H9 (cell line): ENCODE data around the gene DYRK4. TPM values are rescaled to one million over a fixed set of nuclear protein-coding genes. Genes with fewer than 3 reads are reported as not detected.

Experiments used
- DNase-seq: peaks from one replicate; pipeline ENCODE4 v3.0.0-alpha.2; 2017
- H2AFZ ChIP-seq: one replicate; pipeline ENCODE4 v1.6.1; 2013; ENCODE audit warnings: mild to moderate bottlenecking, low read length, control low read depth, moderate library complexity
- H2AK5ac ChIP-seq: 2 replicates; pipeline ENCODE4 v1.6.1; 2013; ENCODE audit warnings: low read length, control low read depth, mixed read lengths; ENCODE audit not compliant: insufficient read length
- H2BK120ac ChIP-seq: one replicate; pipeline ENCODE4 v1.6.1; 2013; ENCODE audit warnings: low read depth, mild to moderate bottlenecking, low read length, control low read depth, inconsistent platforms; ENCODE audit not compliant: poor library complexity, severe bottlenecking
- H2BK12ac ChIP-seq: 2 replicates; pipeline ENCODE4 v1.6.1; 2013; ENCODE audit warnings: low read length, control low read depth, mixed read lengths, low read depth; ENCODE audit not compliant: insufficient read length
- H2BK15ac ChIP-seq: 2 replicates; pipeline ENCODE4 v1.6.1; 2013; ENCODE audit warnings: low read depth, low read length, control low read depth
- H2BK20ac ChIP-seq: one replicate; pipeline ENCODE4 v1.6.1; 2013; ENCODE audit warnings: low read depth, mild to moderate bottlenecking, low read length, control low read depth, inconsistent platforms; ENCODE audit not compliant: poor library complexity, severe bottlenecking
- H2BK5ac ChIP-seq: 2 replicates; pipeline ENCODE4 v1.6.1; 2013; ENCODE audit warnings: low read length, control low read depth, mixed read lengths; ENCODE audit not compliant: insufficient read length
- H3K14ac ChIP-seq: 2 replicates; pipeline ENCODE4 v1.6.1; 2013; ENCODE audit warnings: low read length, control low read depth; ENCODE audit not compliant: insufficient read depth
- H3K18ac ChIP-seq: 2 replicates; pipeline ENCODE4 v1.6.1; 2013; ENCODE audit warnings: low read depth, mild to moderate bottlenecking, mixed read lengths, low read length, control low read depth; ENCODE audit not compliant: insufficient read length
- H3K23ac ChIP-seq: 2 replicates; pipeline ENCODE4 v1.6.1; 2013; ENCODE audit warnings: low read length, control low read depth, mixed read lengths, low read depth; ENCODE audit not compliant: insufficient read length
- H3K23me2 ChIP-seq: 2 replicates; pipeline ENCODE4 v1.6.1; 2013; ENCODE audit warnings: low read depth, mild to moderate bottlenecking, mixed read lengths, low read length, control low read depth; ENCODE audit not compliant: insufficient read length, poor library complexity, severe bottlenecking
- H3K27ac ChIP-seq: 2 replicates; pipeline ENCODE4 v1.5.1; 2013; ENCODE audit warnings: low read length, control low read depth, mixed read lengths, low read depth; ENCODE audit not compliant: insufficient read length
- H3K27me3 ChIP-seq: 2 replicates; pipeline ENCODE4 v1.6.1; 2013; ENCODE audit warnings: low read length, control low read depth, inconsistent platforms; ENCODE audit not compliant: insufficient read depth
- H3K4ac ChIP-seq: 2 replicates; pipeline ENCODE4 v1.6.1; 2013; ENCODE audit warnings: low read depth, mild to moderate bottlenecking, control low read depth, inconsistent platforms, low read length, moderate library complexity
- H3K4me1 ChIP-seq: 2 replicates; pipeline ENCODE4 v1.6.1; 2013; ENCODE audit warnings: low read length, control low read depth, inconsistent platforms; ENCODE audit not compliant: insufficient read depth
- H3K4me2 ChIP-seq: 2 replicates; pipeline ENCODE4 v1.6.1; 2013; ENCODE audit warnings: low read length, control low read depth, mixed read lengths; ENCODE audit not compliant: insufficient read length, insufficient read depth
- H3K56ac ChIP-seq: 2 replicates; pipeline ENCODE4 v1.6.1; 2013; ENCODE audit warnings: low read depth, mild to moderate bottlenecking, mixed read lengths, low read length, control low read depth; ENCODE audit not compliant: insufficient read length
- H3K79me1 ChIP-seq: 2 replicates; pipeline ENCODE4 v1.6.1; 2013; ENCODE audit warnings: low read depth, mild to moderate bottlenecking, moderate library complexity, low read length, control low read depth, inconsistent platforms; ENCODE audit not compliant: insufficient read depth, poor library complexity, severe bottlenecking
- H3K79me2 ChIP-seq: 2 replicates; pipeline ENCODE4 v1.6.1; 2013; ENCODE audit warnings: low read length, control low read depth, inconsistent platforms; ENCODE audit not compliant: insufficient read depth
- H3K9ac ChIP-seq: 2 replicates; pipeline ENCODE4 v1.6.1; 2013; ENCODE audit warnings: low read length, control low read depth, mixed read lengths; ENCODE audit not compliant: insufficient read length; ENCODE audit errors: extremely low read depth
- H3K9me3 ChIP-seq: one replicate; pipeline ENCODE4 v1.6.1; 2013; ENCODE audit warnings: low read depth, low read length, inconsistent platforms; ENCODE audit not compliant: control insufficient read depth
- H3T11ph ChIP-seq: one replicate; pipeline ENCODE4 v1.6.1; 2013; ENCODE audit warnings: mild to moderate bottlenecking, low read length, control low read depth, inconsistent platforms
- H4K20me1 ChIP-seq: one replicate; pipeline ENCODE4 v1.6.1; 2013; ENCODE audit not compliant: control insufficient read depth, insufficient read length, insufficient read depth
- H4K5ac ChIP-seq: 2 replicates; pipeline ENCODE4 v1.6.1; 2013; ENCODE audit warnings: low read depth, mild to moderate bottlenecking, mixed read lengths, low read length, control low read depth; ENCODE audit not compliant: insufficient read length
- H4K8ac ChIP-seq: replicated peaks from 2 replicates; pipeline ENCODE4 v1.6.1; 2013; ENCODE audit warnings: low read length, control low read depth, mixed read lengths, low read depth; ENCODE audit not compliant: insufficient read length
- H4K91ac ChIP-seq: 2 replicates; pipeline ENCODE4 v1.6.1; 2013; ENCODE audit warnings: low read depth, mild to moderate bottlenecking, moderate library complexity, mixed read lengths, low read length, control low read depth; ENCODE audit not compliant: insufficient read length
- H3K27ac Mint-ChIP-seq, 3 experiments: 2 replicates in 2 of 3; 3 replicates in 1 of 3; pipeline ENCODE4 v1.8.0; 2020 to 2021; ENCODE audit warnings: mixed read lengths in 3 of 3, mild to moderate bottlenecking in 1 of 3, moderate library complexity in 1 of 3
- H3K27me3 Mint-ChIP-seq: 2 replicates; pipeline ENCODE4 v1.8.0; 2021; ENCODE audit warnings: low read depth, mild to moderate bottlenecking, moderate library complexity, mixed read lengths
- H3K36me3 Mint-ChIP-seq, 3 experiments: 2 replicates in 2 of 3; 3 replicates in 1 of 3; pipeline ENCODE4 v1.8.0; 2020 to 2021; ENCODE audit warnings: low read depth in 3 of 3, mixed read lengths in 3 of 3; ENCODE audit not compliant: insufficient read depth in 1 of 3
- H3K4me1 Mint-ChIP-seq, 2 experiments: 2 replicates each; pipeline ENCODE4 v1.8.0; 2020; ENCODE audit warnings: mixed read lengths in 2 of 2
- H3K4me3 Mint-ChIP-seq, 2 experiments: 2 replicates in 1 of 2; 3 replicates in 1 of 2; pipeline ENCODE4 v1.8.0; 2020 to 2021; ENCODE audit warnings: mild to moderate bottlenecking in 2 of 2, mixed read lengths in 2 of 2, moderate library complexity in 1 of 2
- H3K9me3 Mint-ChIP-seq, 2 experiments: 2 replicates in 1 of 2; 3 replicates in 1 of 2; pipeline ENCODE4 v1.8.0; 2020; ENCODE audit warnings: mild to moderate bottlenecking in 2 of 2, mixed read lengths in 2 of 2, moderate library complexity in 1 of 2
- WGBS: extraction: QIAGEN DNeasy Blood & Tissue Kit; methylation state at CpG from one replicate; pipeline ENCODE4 v1.1.7; 2013; ENCODE audit warnings: missing lambda C conversion rate, low lambda C conversion rate, mixed read lengths; ENCODE audit not compliant: insufficient read length; ENCODE audit errors: extremely low coverage; 5-methylcytosine and 5-hydroxymethylcytosine counted together
- total RNA-seq: library from RNA; stranded (reverse); gene quantifications from 2 replicates; pipeline ENCODE4 v1.2.1, GENCODE V29; 2021
- TF ChIP-seq, protein P1 (sequence below): fragments of 200-600 bp; sonication (generic); conservative IDR thresholded peaks from 3 replicates; pipeline ENCODE4 v1.8.0; 2021; ENCODE audit warnings: antibody characterized with exemption, mild to moderate bottlenecking

DYRK4 gene
- total RNA-seq, 1 experiment from 2014 or later: 15.5 TPM

DNA sequence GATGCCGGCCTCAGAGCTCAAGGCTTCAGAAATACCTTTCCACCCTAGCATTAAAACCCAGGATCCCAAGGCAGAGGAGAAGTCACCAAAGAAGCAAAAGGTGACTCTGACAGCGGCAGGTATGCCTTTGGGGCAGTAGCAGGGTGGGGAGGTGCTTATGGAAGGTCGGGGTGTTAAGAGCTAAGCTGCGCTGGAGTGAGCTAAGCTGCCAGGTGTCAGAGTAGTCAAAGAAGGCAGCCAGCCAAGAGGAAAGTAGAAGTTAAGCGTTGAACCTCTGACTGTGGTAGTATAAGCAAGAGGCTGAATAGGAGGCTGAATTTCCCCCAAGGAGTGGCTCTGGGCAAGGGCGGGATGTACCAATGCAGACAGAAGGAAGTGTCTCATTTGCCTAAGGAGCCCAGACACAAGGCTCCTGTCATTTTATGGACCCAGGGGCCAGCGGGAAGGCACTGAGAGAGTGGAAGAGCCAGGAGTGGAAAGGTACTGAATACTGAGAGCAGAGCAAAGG, 29.2 kb downstream of the DYRK4 start:
- no peak overlapping the region for H4K5ac ChIP-seq
- no peak overlapping the region for H3K27ac ChIP-seq
- no peak overlapping the region for H2AFZ ChIP-seq
- H4K8ac ChIP-seq: no peak overlapping the region
- Mint-ChIP-seq H3K36me3 (no peaks in the 10 kb centered on the region), H3K4me1 (peaks cover 10 to 12% of the 10 kb centered on the region in 2 experiments), H3K27ac (no peak overlapping the region), H3K9me3 (no peaks in the 10 kb centered on the region; a peak in 1 of 5 replicates), H3K4me3 (no peak overlapping the region), H3K27me3 (peaks cover 4% of the 10 kb centered on the region)
- H3T11ph ChIP-seq: no peak overlapping the region
- no peak overlapping the region for H3K14ac ChIP-seq
- H2BK15ac ChIP-seq: no peak overlapping the region
- no peaks in the 10 kb centered on the region for H4K20me1 ChIP-seq
- H3K56ac ChIP-seq: no peak overlapping the region
- no peak overlapping the region for H2BK12ac ChIP-seq
- no peaks in the 10 kb centered on the region for H3K79me2 ChIP-seq
- H3K27me3 ChIP-seq: no peaks in the 10 kb centered on the region
- H2BK120ac ChIP-seq: no peak overlapping the region
- H2BK5ac ChIP-seq: no peak overlapping the region
- H2AK5ac ChIP-seq: no peak overlapping the region
- no peak overlapping the region for H3K23ac ChIP-seq
- no peak overlapping the region for H3K4me2 ChIP-seq
- no peak overlapping the region for H3K4ac ChIP-seq
- no peak for DNase-seq
- no peaks in the 10 kb centered on the region for H3K9me3 ChIP-seq
- H3K18ac ChIP-seq: no peak overlapping the region
- TF ChIP-seq, protein P1, sequence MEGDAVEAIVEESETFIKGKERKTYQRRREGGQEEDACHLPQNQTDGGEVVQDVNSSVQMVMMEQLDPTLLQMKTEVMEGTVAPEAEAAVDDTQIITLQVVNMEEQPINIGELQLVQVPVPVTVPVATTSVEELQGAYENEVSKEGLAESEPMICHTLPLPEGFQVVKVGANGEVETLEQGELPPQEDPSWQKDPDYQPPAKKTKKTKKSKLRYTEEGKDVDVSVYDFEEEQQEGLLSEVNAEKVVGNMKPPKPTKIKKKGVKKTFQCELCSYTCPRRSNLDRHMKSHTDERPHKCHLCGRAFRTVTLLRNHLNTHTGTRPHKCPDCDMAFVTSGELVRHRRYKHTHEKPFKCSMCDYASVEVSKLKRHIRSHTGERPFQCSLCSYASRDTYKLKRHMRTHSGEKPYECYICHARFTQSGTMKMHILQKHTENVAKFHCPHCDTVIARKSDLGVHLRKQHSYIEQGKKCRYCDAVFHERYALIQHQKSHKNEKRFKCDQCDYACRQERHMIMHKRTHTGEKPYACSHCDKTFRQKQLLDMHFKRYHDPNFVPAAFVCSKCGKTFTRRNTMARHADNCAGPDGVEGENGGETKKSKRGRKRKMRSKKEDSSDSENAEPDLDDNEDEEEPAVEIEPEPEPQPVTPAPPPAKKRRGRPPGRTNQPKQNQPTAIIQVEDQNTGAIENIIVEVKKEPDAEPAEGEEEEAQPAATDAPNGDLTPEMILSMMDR: no peak
- WGBS: no CpG with 5 or more reads among the region's 7 CpGs
- H3K79me1 ChIP-seq: no peaks in the 10 kb centered on the region
- H3K9ac ChIP-seq: no peak overlapping the region
- no peak overlapping the region for H2BK20ac ChIP-seq
- H4K91ac ChIP-seq: no peak overlapping the region
- no peaks in the 10 kb centered on the region for H3K4me1 ChIP-seq
- no peaks in the 10 kb centered on the region for H3K23me2 ChIP-seq
